ENCODE results near the gene LRG1.

- no peak for TF ChIP-seq POLR2AphosphoS5 (IDR thresholded peaks at IDR 0.05; ENCODE audit: control insufficient read depth, insufficient read depth, low read depth, low read length)
- no peak for TF ChIP-seq ATF6 (CRISPR knock-in tag; IDR thresholded peaks at IDR 0.05)
- no peak for TF ChIP-seq STAG1 (CRISPR knock-in tag; IDR thresholded peaks at IDR 0.05; ENCODE audit: borderline replicate concordance)
- TF ChIP-seq CTCF (IDR thresholded peaks at IDR 0.05 in 2 of 3, conservative IDR thresholded peaks at IDR 0.05 in 1 of 3; ENCODE audit: insufficient read depth in 2 of 3, low read depth in 1 of 3, low read length in 3 of 3), result no peak
- TF ChIP-seq ZNF407 (IDR thresholded peaks at IDR 0.05; ENCODE audit: low read depth), result no peak
- no peak for TF ChIP-seq SP1 (CRISPR knock-in tag; IDR thresholded peaks at IDR 0.05)
- TF ChIP-seq HNRNPK (IDR thresholded peaks at IDR 0.05; ENCODE audit: low read depth, low read length, poor library complexity, severe bottlenecking), result no peak
- TF ChIP-seq CHD2 (IDR thresholded peaks at IDR 0.05; ENCODE audit: low read depth, low read length), result no peak
- no peak for TF ChIP-seq NFIC (IDR thresholded peaks at IDR 0.05)
- TF ChIP-seq ZNF324 (CRISPR knock-in tag; IDR thresholded peaks at IDR 0.05), result no peak
Observed at GRCh38 chr19:4528843-4529242, 11.0 kb downstream of the LRG1 start.
